A673 (cell line): ENCODE data around the gene POU2F3.

Experiments
- EZH2 ChIP-seq: fragments of 200-600 bp; sonication (generic); IDR thresholded peaks from 2 replicates; pipeline ENCODE4 v1.6.1; 2017; ENCODE audit warnings: borderline replicate concordance, low read depth, mild to moderate bottlenecking, mixed read lengths, antibody characterized with exemption, low read length; ENCODE audit not compliant: poor library complexity, severe bottlenecking
- TF ChIP-seq, protein P1 (sequence below): fragments of 300-800, 200-600 bp; sonication (generic); conservative IDR thresholded peaks from 2 replicates; pipeline ENCODE4 v1.5.1; 2017; ENCODE audit warnings: low read depth, mild to moderate bottlenecking, antibody characterized with exemption, low read length, moderate library complexity, mixed read lengths

DNA sequence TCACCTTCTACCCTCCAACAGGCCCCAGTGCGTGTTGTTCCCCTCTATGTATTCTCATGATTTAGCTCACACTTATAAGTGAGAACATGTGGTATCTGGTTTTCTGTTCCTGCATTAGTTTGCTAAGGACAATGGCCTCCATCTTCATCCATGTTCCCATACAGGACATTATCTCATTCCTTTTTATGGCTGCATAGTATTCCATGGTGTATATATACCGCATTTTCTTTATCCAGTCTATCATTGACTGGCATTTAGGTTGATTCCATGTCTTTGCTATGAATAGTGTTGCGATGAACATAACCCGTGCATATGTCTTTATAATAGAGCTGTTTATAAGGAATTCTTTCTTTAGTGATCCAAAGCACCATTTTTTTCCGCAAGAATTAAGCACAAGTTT is 56.6 kb downstream of the POU2F3 start:
- TF ChIP-seq, protein P1, sequence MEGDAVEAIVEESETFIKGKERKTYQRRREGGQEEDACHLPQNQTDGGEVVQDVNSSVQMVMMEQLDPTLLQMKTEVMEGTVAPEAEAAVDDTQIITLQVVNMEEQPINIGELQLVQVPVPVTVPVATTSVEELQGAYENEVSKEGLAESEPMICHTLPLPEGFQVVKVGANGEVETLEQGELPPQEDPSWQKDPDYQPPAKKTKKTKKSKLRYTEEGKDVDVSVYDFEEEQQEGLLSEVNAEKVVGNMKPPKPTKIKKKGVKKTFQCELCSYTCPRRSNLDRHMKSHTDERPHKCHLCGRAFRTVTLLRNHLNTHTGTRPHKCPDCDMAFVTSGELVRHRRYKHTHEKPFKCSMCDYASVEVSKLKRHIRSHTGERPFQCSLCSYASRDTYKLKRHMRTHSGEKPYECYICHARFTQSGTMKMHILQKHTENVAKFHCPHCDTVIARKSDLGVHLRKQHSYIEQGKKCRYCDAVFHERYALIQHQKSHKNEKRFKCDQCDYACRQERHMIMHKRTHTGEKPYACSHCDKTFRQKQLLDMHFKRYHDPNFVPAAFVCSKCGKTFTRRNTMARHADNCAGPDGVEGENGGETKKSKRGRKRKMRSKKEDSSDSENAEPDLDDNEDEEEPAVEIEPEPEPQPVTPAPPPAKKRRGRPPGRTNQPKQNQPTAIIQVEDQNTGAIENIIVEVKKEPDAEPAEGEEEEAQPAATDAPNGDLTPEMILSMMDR = no peak
- TF ChIP-seq EZH2 = no peak
